HepG2 (cell line): Measurements from ENCODE around the gene SELENOH. TPM values are rescaled to one million over a fixed set of nuclear protein-coding genes. Genes with fewer than 3 reads are reported as not detected.

Experiments used
- THAP11 ChIP-seq: IDR thresholded peaks from 2 replicates; pipeline ENCODE4 v1.6.1; 2016; ENCODE audit warnings: missing biosample characterization, missing genetic modification reagents
- ZNF792 ChIP-seq: IDR thresholded peaks from 2 replicates; pipeline ENCODE4 v1.6.1; 2016
- polyA plus RNA-seq, 8 experiments: library from polyadenylated mRNA; depleted of rRNA in 3 of 8; stranded (reverse) in 7 of 8; unstranded in 1 of 8; fragments of >200 nt; fragmentation: Illumina TruSeq in 4 of 8; extraction: Trizol in 4 of 8; gene quantifications; 2 replicates each; pipeline versions ENCODE4 v1.2.1 to v1.2.3, GENCODE V29; 2011 to 2016; ENCODE audit warnings: low read depth in 4 of 8, missing spikeins in 1 of 8, mixed read lengths in 1 of 8; ENCODE audit not compliant: insufficient read depth in 1 of 8
- total RNA-seq, 5 experiments: library from RNA; depleted of rRNA; stranded (reverse); fragments of >200 nt; fragmentation: Illumina TruSeq; extraction: Trizol; gene quantifications; 2 replicates each; pipeline ENCODE4 v1.2.3, GENCODE V29; 2016; ENCODE audit warnings: low read depth in 1 of 5
- TF ChIP-seq, protein P1 (sequence below): sonication (generic); formaldehyde crosslinking; IDR thresholded peaks from one replicate; pipeline ENCODE4 v1.5.1; 2020; ENCODE audit warnings: mild to moderate bottlenecking, missing genetic modification reagents; ENCODE audit errors: not compliant biosample characterization
- TF ChIP-seq, protein P2 (sequence below), 2 experiments: sonication (generic) in 1 of 2; formaldehyde crosslinking in 1 of 2; IDR thresholded peaks; 2 replicates each; pipeline versions ENCODE4 v1.4.0 to v1.6.1; 2018 to 2020; ENCODE audit warnings: missing genetic modification reagents in 2 of 2, borderline replicate concordance in 1 of 2, low read depth in 1 of 2, mild to moderate bottlenecking in 1 of 2, missing biosample characterization in 1 of 2
- TF ChIP-seq, protein P3 (sequence below), 2 experiments: fragments of 450-650 bp in 1 of 2; sonication (generic) in 1 of 2; formaldehyde crosslinking in 1 of 2; IDR thresholded peaks; 2 replicates each; pipeline versions ENCODE4 v1.6.1 to v1.8.0; 2016 to 2022; ENCODE audit warnings: antibody characterized with exemption in 1 of 2, mild to moderate bottlenecking in 1 of 2, missing genetic modification reagents in 1 of 2

Gene SELENOH
- total and polyA plus RNA-seq, 2 of the 13 experiments (the other 11 are each of a cell fraction or from before 2014, with no cell fraction given), result 27.2 to 77.4 TPM

DNA sequence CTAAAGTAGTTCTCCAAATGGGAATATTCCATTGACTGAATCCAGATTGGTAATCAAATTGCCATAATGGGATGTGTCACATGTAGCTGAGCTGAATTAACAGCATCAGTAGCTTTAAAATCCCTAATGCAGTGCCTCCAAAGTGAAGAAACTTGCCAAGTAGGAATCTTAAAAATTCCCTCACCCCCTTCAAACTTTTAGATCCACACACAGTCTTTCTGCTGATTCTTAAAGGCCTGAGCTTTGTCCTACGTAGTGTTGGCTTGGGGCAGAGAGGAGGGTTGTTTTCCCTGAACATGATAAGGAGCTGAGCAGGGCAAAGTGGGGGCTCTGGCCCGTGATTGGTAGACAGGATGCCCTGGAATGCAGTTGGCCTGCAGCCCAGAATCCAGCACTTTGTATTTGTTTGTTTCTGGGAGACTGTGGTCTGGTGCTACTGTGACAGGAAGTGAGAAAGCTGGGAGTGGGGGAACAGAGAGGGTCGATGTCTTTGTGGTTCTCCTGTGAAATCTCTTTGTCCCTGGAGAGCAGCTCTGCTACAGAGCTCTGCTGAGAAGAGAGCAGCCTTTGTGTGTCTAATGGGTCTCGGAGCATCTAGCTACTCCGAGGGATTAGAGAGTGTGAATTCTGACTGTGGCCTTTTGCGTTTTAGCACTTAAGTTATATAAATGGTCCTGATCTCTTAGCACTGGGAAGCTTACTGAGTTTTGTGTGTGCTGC, 37.2 kb downstream of the SELENOH start (continued):
- TF ChIP-seq, protein P1, sequence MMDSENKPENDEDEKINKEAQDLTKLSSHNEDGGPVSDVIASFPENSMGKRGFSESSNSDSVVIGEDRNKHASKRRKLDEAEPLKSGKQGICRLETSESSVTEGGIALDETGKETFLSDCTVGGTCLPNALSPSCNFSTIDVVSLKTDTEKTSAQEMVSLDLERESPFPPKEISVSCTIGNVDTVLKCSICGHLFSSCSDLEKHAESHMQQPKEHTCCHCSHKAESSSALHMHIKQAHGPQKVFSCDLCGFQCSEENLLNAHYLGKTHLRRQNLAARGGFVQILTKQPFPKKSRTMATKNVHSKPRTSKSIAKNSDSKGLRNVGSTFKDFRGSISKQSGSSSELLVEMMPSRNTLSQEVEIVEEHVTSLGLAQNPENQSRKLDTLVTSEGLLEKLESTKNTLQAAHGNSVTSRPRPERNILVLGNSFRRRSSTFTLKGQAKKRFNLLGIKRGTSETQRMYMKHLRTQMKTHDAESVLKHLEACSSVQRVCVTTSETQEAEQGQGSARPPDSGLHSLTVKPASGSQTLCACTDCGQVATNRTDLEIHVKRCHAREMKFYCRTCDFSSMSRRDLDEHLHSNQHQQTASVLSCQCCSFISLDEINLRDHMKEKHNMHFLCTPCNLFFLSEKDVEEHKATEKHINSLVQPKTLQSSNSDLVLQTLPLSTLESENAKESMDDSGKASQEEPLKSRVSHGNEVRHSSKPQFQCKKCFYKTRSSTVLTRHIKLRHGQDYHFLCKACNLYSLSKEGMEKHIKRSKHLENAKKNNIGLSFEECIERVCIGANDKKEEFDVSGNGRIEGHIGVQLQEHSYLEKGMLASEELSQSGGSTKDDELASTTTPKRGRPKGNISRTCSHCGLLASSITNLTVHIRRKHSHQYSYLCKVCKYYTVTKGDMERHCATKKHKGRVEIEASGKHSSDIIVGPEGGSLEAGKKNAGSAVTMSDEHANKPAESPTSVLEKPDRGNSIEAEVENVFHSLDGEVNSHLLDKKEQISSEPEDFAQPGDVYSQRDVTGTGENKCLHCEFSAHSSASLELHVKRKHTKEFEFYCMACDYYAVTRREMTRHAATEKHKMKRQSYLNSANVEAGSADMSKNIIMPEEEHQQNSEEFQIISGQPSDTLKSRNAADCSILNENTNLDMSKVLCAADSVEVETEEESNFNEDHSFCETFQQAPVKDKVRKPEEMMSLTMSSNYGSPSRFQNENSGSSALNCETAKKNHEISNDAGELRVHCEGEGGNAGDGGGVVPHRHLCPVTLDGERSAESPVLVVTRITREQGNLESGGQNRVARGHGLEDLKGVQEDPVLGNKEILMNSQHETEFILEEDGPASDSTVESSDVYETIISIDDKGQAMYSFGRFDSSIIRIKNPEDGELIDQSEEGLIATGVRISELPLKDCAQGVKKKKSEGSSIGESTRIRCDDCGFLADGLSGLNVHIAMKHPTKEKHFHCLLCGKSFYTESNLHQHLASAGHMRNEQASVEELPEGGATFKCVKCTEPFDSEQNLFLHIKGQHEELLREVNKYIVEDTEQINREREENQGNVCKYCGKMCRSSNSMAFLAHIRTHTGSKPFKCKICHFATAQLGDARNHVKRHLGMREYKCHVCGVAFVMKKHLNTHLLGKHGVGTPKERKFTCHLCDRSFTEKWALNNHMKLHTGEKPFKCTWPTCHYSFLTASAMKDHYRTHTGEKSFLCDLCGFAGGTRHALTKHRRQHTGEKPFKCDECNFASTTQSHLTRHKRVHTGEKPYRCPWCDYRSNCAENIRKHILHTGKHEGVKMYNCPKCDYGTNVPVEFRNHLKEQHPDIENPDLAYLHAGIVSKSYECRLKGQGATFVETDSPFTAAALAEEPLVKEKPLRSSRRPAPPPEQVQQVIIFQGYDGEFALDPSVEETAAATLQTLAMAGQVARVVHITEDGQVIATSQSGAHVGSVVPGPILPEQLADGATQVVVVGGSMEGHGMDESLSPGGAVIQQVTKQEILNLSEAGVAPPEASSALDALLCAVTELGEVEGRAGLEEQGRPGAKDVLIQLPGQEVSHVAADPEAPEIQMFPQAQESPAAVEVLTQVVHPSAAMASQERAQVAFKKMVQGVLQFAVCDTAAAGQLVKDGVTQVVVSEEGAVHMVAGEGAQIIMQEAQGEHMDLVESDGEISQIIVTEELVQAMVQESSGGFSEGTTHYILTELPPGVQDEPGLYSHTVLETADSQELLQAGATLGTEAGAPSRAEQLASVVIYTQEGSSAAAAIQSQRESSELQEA, result no peak
- TF ChIP-seq THAP11 (CRISPR knock-in tag) (peak; percentile 65), ZNF792 (CRISPR knock-in tag) (peak; percentile 54; the same call in 1 of the 2 replicates)
- TF ChIP-seq, protein P2, sequence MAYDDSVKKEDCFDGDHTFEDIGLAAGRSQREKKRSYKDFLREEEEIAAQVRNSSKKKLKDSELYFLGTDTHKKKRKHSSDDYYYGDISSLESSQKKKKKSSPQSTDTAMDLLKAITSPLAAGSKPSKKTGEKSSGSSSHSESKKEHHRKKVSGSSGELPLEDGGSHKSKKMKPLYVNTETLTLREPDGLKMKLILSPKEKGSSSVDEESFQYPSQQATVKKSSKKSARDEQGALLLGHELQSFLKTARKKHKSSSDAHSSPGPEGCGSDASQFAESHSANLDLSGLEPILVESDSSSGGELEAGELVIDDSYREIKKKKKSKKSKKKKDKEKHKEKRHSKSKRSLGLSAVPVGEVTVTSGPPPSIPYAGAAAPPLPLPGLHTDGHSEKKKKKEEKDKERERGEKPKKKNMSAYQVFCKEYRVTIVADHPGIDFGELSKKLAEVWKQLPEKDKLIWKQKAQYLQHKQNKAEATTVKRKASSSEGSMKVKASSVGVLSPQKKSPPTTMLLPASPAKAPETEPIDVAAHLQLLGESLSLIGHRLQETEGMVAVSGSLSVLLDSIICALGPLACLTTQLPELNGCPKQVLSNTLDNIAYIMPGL (CRISPR knock-in tag; IDR thresholded peaks at IDR 0.05; ENCODE audit: borderline replicate concordance in 1 of 2, low read depth in 1 of 2), result peak; percentile 40 to 62; a peak in 3 of 4 replicates
- TF ChIP-seq, protein P3, sequence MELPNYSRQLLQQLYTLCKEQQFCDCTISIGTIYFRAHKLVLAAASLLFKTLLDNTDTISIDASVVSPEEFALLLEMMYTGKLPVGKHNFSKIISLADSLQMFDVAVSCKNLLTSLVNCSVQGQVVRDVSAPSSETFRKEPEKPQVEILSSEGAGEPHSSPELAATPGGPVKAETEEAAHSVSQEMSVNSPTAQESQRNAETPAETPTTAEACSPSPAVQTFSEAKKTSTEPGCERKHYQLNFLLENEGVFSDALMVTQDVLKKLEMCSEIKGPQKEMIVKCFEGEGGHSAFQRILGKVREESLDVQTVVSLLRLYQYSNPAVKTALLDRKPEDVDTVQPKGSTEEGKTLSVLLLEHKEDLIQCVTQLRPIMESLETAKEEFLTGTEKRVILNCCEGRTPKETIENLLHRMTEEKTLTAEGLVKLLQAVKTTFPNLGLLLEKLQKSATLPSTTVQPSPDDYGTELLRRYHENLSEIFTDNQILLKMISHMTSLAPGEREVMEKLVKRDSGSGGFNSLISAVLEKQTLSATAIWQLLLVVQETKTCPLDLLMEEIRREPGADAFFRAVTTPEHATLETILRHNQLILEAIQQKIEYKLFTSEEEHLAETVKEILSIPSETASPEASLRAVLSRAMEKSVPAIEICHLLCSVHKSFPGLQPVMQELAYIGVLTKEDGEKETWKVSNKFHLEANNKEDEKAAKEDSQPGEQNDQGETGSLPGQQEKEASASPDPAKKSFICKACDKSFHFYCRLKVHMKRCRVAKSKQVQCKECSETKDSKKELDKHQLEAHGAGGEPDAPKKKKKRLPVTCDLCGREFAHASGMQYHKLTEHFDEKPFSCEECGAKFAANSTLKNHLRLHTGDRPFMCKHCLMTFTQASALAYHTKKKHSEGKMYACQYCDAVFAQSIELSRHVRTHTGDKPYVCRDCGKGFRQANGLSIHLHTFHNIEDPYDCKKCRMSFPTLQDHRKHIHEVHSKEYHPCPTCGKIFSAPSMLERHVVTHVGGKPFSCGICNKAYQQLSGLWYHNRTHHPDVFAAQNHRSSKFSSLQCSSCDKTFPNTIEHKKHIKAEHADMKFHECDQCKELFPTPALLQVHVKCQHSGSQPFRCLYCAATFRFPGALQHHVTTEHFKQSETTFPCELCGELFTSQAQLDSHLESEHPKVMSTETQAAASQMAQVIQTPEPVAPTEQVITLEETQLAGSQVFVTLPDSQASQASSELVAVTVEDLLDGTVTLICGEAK (IDR thresholded peaks at IDR 0.05), result no peak
- TF ChIP-seq, protein P3 (CRISPR knock-in tag; IDR thresholded peaks at IDR 0.05), result peak; percentile 64; the same call in 1 of the 2 replicates
